HG03108 (cell line): ENCODE data around the gene CHAF1A.

ENCODE experiments used
- ATAC-seq: cut with Tn5 transposase; IDR thresholded peaks from one replicate; pipeline ENCODE4 v1.9.1; 2021; ENCODE audit warnings: moderate library complexity; ENCODE audit not compliant: unreplicated experiment

CHAF1A gene

GRCh38 chr19:4482721-4483364 is 80.4 kb downstream of the CHAF1A start:
- ATAC-seq, result no peak

GRCh38 chr19:4483385-4483784 is 80.9 kb downstream of the CHAF1A start:
- no peak for ATAC-seq

- no peak for ATAC-seq
Observed at GRCh38 chr19:4487572-4487971, 85.1 kb downstream of the CHAF1A start.

DNA sequence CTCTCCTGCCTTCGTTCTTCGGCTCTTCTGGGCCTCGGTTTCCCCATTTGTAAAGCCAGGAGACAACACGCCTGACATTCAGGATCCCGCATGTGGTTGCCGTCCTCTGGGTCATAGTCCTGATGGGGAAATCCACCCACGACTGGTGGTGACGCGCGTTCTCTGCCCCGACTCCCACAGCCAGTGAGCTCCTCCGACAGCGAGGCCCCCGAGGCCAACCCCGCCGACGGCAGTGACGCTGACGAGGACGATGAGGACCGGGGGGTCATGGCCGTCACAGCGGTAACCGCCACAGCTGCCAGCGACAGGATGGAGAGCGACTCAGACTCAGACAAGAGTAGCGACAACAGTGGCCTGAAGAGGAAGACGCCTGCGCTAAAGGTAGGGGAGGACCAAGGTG is 86.1 kb downstream of the CHAF1A start:
- no peak for ATAC-seq

DNA sequence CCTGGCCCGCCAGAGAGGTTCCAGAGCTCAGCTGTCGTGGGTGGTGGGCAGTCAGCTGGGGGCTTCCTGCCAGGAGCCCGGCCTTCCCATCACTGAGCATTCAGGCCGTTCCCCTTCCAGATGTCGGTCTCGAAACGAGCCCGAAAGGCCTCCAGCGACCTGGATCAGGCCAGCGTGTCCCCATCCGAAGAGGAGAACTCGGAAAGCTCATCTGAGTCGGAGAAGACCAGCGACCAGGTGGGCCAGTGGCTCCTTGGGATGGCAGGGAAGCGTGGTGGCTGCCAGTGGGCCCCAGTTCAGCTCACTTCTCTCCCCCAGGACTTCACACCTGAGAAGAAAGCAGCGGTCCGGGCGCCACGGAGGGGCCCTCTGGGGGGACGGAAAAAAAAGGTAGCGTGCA is 89.0 kb downstream of the CHAF1A start:
- ATAC-seq, result no peak

- ATAC-seq, result no peak
Observed at GRCh38 chr19:4492337-4493103, 90.1 kb downstream of the CHAF1A start.
